Measurements from ENCODE around the gene LMO2. TPM values are rescaled to one million over a fixed set of nuclear protein-coding genes. Genes with fewer than 3 reads are reported as not detected.

LMO2 gene
- total and polyA plus RNA-seq, 2 donors (not counting 3 experiments of a cell fraction or from before 2014, with no cell fraction given) = 60.4 to 66.8 TPM

GRCh38 chr11:33884601-33885000 is 7.3 kb downstream of the LMO2 start:
- no TSS peak for BruUV-seq (replicated peaks)
- dilution Hi-C loops (cut with MboI; ENCODE audit: extremely low pct_ligation_motif_present, low sequenced_read_pairs) (no loop called here), intact Hi-C loops (cut with micrococcal nuclease) (no loop called here)
- POLR2A ChIA-PET = no interaction called here
- H3K9ac ChIP-seq (replicated peaks; ENCODE audit: extremely low read depth, insufficient read depth, low read length) = no peak overlapping the region
- no peak overlapping the region for H2AFZ ChIP-seq (ENCODE audit: low read depth, low read length)
- H3K9me3 ChIP-seq (replicated peaks; ENCODE audit: control insufficient read depth, insufficient read depth, low read length) = no peaks in the 10 kb centered on the region
- H3K4me3 ChIP-seq (replicated peaks in 1 of 3; ENCODE audit: insufficient read depth in 1 of 3, low read depth in 1 of 3, low read length in 3 of 3) = no peak overlapping the region
- CTCF ChIA-PET = interaction anchor here (0.9 kb wide), 1 partner anchor 10 kb away, joined by 3 read pairs; no protein-coding TSS in a partner anchor
- no peaks in the 10 kb centered on the region for H3K4me1 ChIP-seq (ENCODE audit: control insufficient read depth, extremely low read depth, insufficient read depth, low read length)
- no peak overlapping the region for H3K27ac ChIP-seq (ENCODE audit: insufficient read depth, low read depth, low read length)
- FAIRE-seq (no peak), DNase-seq (ENCODE audit: low read depth, low spot score) (no peak)
- H3K4me2 ChIP-seq (ENCODE audit: insufficient read depth, low read length) = no peak overlapping the region
- H3K36me3 ChIP-seq (ENCODE audit: control insufficient read depth in 2 of 2, extremely low read depth in 1 of 2, insufficient read depth in 2 of 2, low read length in 2 of 2) = no peaks in the 10 kb centered on the region
- H3K79me2 ChIP-seq (ENCODE audit: control insufficient read depth, insufficient read depth, low read length) = no peaks in the 10 kb centered on the region
- peaks cover 16 to 42% of the 10 kb centered on the region in 2 experiments for H3K27me3 ChIP-seq (ENCODE audit: control insufficient read depth in 2 of 2, insufficient read depth in 2 of 2, low read length in 2 of 2)
- H3K9me1 ChIP-seq (replicated peaks; ENCODE audit: control insufficient read depth, extremely low read depth, insufficient read depth, low read length) = no peaks in the 10 kb centered on the region
- no peaks in the 10 kb centered on the region for H4K20me1 ChIP-seq (replicated peaks; ENCODE audit: control insufficient read depth, extremely low read depth, insufficient read depth, low read length)
- TF ChIP-seq JUN (IDR thresholded peaks at IDR 0.05; ENCODE audit: borderline replicate concordance, insufficient read depth, insufficient read length, low read depth) = no peak
- TF ChIP-seq GATA2 (IDR thresholded peaks at IDR 0.05; ENCODE audit: insufficient read depth, insufficient read length, low read depth, low read length) = no peak
- no peak for TF ChIP-seq CTCF (IDR thresholded peaks at IDR 0.05; ENCODE audit: extremely low read depth in 1 of 2, insufficient read depth in 1 of 2, low read depth in 1 of 2, low read length in 2 of 2)
- TF ChIP-seq EZH2 (IDR thresholded peaks at IDR 0.05; ENCODE audit: borderline replicate concordance, low read depth, low read length, severe bottlenecking) = no peak
- TF ChIP-seq MYC (IDR thresholded peaks at IDR 0.05; ENCODE audit: low read depth, low read length) = no peak
- no peak for TF ChIP-seq MAX (IDR thresholded peaks at IDR 0.05; ENCODE audit: insufficient read depth, insufficient read length)
- TF ChIP-seq FOS (IDR thresholded peaks at IDR 0.05; ENCODE audit: borderline replicate concordance, insufficient read depth, low read length) = no peak
- TF ChIP-seq POLR2A (IDR thresholded peaks at IDR 0.05; ENCODE audit: low read depth, low read length) = no peak
- TF ChIP-seq POLR2AphosphoS5 (IDR thresholded peaks at IDR 0.05; ENCODE audit: insufficient read depth, low read depth, low read length) = no peak

All from endothelial cell of umbilical vein (primary cell).